K562 (cell line): ENCODE results near the gene SMIM35.

ENCODE experiments used
- CEBPB ChIP-seq: fragments of 450-650 bp; IDR thresholded peaks from 2 replicates; pipeline ENCODE4 v1.6.1; 2016; ENCODE audit warnings: missing genetic modification characterization, missing compliant biosample characterization
- CREB1 ChIP-seq, 2 experiments: sonication (generic) in 1 of 2; formaldehyde crosslinking in 1 of 2; IDR thresholded peaks; 2 replicates each; pipeline versions ENCODE4 v1.6.1 to v1.8.0; 2012 to 2022; ENCODE audit warnings: inconsistent platforms in 1 of 2, mild to moderate bottlenecking in 1 of 2, missing genetic modification reagents in 1 of 2, moderate library complexity in 1 of 2
- DPF2 ChIP-seq: fragments of 450-650 bp; IDR thresholded peaks from 2 replicates; pipeline ENCODE4 v1.6.1; 2016
- EZH2 ChIP-seq: IDR thresholded peaks from 2 replicates; pipeline ENCODE4 v1.6.1; 2012; ENCODE audit warnings: low read depth, mild to moderate bottlenecking, inconsistent platforms, low read length, borderline replicate concordance
- NR2C2 ChIP-seq, 2 experiments: fragments of 200-800 bp in 1 of 2; sonication (Bioruptor generic) in 1 of 2; sonication (generic) in 1 of 2; formaldehyde crosslinking in 1 of 2; IDR thresholded peaks; 2 replicates each; pipeline versions ENCODE4 v1.6.1 to v1.8.0; 2016 to 2022; ENCODE audit warnings: mild to moderate bottlenecking in 1 of 2, missing compliant biosample characterization in 1 of 2, missing genetic modification characterization in 1 of 2, missing genetic modification reagents in 1 of 2
- POLR2A ChIP-seq: fragments of 450-650 bp; conservative IDR thresholded peaks from 2 replicates; pipeline ENCODE4 v1.6.1; 2016
- ZBTB8A ChIP-seq: fragments of 450-650 bp; IDR thresholded peaks from 2 replicates; pipeline ENCODE4 v1.6.1; 2018; ENCODE audit warnings: mild to moderate bottlenecking, moderate library complexity; ENCODE audit not compliant: partially characterized antibody
- ZFX ChIP-seq: sonication (generic); formaldehyde crosslinking; IDR thresholded peaks from 2 replicates; pipeline ENCODE4 v1.8.0; 2022; ENCODE audit warnings: mild to moderate bottlenecking, missing genetic modification reagents, moderate library complexity
- ZNF24 ChIP-seq: fragments of 450-650 bp; IDR thresholded peaks from 2 replicates; pipeline ENCODE4 v1.6.1; 2016
- ZNF324 ChIP-seq: fragments of 250-450 bp; sonication (Bioruptor Pico); IDR thresholded peaks from 2 replicates; pipeline ENCODE4 v1.4.0; 2020; ENCODE audit warnings: mild to moderate bottlenecking
- ZNF717 ChIP-seq: fragments of 250-450 bp; sonication (Bioruptor Pico); IDR thresholded peaks from 2 replicates; pipeline ENCODE4 v1.5.0; 2021
- TF ChIP-seq, protein P1 (sequence below), 3 experiments: IDR thresholded peaks in 2 of 3; conservative IDR thresholded peaks in 1 of 3; 2 replicates each; pipeline ENCODE4 v1.5.1; 2011 to 2012; ENCODE audit warnings: low read length in 3 of 3, mild to moderate bottlenecking in 3 of 3, control low read depth in 2 of 3, improper control_type of control experiment in 1 of 3, inconsistent platforms in 1 of 3, low read depth in 1 of 3, mixed read lengths in 1 of 3, moderate library complexity in 1 of 3; ENCODE audit not compliant: insufficient read depth in 2 of 3
- TF ChIP-seq, protein P2 (sequence below): sonication (generic); formaldehyde crosslinking; IDR thresholded peaks from 2 replicates; pipeline ENCODE4 v1.8.0; 2022; ENCODE audit warnings: mild to moderate bottlenecking, low read depth, missing genetic modification reagents

DNA sequence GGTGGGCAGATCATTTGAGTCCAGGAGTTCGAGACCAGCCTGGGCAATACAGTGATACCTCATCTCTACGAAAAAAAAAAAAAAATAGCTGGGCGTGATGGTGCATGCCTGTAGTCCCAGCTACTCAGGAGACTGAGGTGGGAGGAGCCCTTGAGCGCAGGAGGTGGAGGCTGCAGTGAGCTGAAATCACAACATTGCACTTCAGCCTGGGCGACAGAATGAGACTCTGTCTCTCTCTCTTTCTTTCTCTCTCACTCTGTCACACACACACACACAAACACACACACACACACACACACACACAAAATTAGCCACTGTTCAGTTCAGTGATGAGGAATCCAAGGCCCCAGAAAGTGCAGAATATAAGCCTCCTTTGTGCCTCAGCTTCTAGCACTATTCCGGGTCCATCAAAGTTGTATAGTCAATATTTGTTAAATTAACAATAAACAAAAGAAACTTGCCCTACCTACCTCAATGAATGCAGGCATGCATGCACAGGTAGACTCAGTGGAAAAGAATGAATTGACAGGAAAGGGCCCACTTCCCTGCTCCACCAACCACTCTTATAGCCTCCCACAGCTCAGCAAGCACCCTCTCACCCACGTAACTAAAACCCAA, 3.9 kb upstream of the SMIM35 start:
- no peak for TF ChIP-seq ZFX
- TF ChIP-seq ZNF24: no peak
- no peak for TF ChIP-seq ZBTB8A
- no peak for TF ChIP-seq ZNF717
- TF ChIP-seq, protein P1, sequence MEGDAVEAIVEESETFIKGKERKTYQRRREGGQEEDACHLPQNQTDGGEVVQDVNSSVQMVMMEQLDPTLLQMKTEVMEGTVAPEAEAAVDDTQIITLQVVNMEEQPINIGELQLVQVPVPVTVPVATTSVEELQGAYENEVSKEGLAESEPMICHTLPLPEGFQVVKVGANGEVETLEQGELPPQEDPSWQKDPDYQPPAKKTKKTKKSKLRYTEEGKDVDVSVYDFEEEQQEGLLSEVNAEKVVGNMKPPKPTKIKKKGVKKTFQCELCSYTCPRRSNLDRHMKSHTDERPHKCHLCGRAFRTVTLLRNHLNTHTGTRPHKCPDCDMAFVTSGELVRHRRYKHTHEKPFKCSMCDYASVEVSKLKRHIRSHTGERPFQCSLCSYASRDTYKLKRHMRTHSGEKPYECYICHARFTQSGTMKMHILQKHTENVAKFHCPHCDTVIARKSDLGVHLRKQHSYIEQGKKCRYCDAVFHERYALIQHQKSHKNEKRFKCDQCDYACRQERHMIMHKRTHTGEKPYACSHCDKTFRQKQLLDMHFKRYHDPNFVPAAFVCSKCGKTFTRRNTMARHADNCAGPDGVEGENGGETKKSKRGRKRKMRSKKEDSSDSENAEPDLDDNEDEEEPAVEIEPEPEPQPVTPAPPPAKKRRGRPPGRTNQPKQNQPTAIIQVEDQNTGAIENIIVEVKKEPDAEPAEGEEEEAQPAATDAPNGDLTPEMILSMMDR (IDR thresholded peaks at IDR 0.05 in 2 of 3, conservative IDR thresholded peaks at IDR 0.05 in 1 of 3; ENCODE audit: insufficient read depth in 2 of 3, low read depth in 1 of 3, low read length in 3 of 3): no peak
- TF ChIP-seq POLR2A: no peak
- TF ChIP-seq ZNF324: no peak
- no peak for TF ChIP-seq CEBPB
- TF ChIP-seq EZH2: no peak
- TF ChIP-seq, protein P2, sequence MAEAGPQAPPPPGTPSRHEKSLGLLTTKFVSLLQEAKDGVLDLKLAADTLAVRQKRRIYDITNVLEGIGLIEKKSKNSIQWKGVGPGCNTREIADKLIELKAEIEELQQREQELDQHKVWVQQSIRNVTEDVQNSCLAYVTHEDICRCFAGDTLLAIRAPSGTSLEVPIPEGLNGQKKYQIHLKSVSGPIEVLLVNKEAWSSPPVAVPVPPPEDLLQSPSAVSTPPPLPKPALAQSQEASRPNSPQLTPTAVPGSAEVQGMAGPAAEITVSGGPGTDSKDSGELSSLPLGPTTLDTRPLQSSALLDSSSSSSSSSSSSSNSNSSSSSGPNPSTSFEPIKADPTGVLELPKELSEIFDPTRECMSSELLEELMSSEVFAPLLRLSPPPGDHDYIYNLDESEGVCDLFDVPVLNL (CRISPR knock-in tag): no peak
- TF ChIP-seq NR2C2 (CRISPR knock-in tag; IDR thresholded peaks at IDR 0.05): no peak
- no peak for TF ChIP-seq NR2C2 (tag; IDR thresholded peaks at IDR 0.05)
- TF ChIP-seq CREB1 (IDR thresholded peaks at IDR 0.05): no peak
- no peak for TF ChIP-seq CREB1 (CRISPR knock-in tag; IDR thresholded peaks at IDR 0.05)
- TF ChIP-seq DPF2: no peak
